Measurements from ENCODE around the gene ZNF234.
"Not testable (repeated sequence)": the region's sequence is repeated elsewhere in the genome, so short reads cannot be mapped to it uniquely, and the experiment has no call there.

Gene ZNF234

DNA sequence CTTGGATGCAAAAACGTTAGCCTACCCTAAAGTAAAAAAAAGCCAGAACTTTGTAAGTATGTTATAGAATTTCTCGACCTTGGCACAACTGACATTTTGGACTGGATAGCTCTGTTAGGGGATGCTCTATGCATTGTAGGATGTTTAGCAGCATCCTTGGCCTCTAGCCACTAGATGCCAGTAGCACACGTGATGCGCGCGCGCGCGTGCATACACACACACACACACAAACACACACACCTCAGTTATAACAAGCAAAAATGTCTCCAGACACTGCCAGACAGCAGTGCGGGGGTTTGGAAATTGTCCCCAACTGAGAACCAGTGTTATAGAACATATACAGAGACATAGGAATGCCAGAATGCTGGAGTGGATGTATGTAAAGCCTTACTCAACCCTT is 40.8 kb downstream of the ZNF234 start:
- no peak for DNase-seq

DNA sequence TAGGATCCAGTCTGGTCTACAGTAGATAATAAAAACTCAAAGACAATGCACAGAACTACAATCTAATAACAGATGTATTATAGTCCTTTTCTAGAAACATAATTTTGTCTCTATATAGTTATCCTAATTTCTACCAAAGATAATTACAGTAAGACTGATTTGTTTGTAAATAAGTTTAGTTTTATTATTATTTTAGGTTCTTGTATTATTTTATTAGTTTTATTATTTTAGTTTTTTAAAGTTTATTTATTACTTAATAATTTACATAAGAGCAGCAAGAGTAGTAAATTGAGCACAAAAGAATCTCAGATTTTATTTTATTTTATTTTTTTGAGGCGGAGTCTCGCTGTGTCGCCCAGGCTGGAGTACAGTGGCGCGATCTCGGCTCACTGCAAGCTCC is 48.7 kb downstream of the ZNF234 start:
- no peak for DNase-seq

GRCh38 chr19:44192127-44192526 is 50.8 kb downstream of the ZNF234 start:
- no peak for DNase-seq

- DNase-seq: no peak
These were observed 55.4 kb downstream of the ZNF234 start for GRCh38 chr19:44196772-44197171.

- DNase-seq: no peak
These were observed 61.1 kb downstream of the ZNF234 start for GRCh38 chr19:44202470-44202869.

- no peak for DNase-seq
These were observed 61.6 kb downstream of the ZNF234 start for GRCh38 chr19:44202974-44203373.

DNA sequence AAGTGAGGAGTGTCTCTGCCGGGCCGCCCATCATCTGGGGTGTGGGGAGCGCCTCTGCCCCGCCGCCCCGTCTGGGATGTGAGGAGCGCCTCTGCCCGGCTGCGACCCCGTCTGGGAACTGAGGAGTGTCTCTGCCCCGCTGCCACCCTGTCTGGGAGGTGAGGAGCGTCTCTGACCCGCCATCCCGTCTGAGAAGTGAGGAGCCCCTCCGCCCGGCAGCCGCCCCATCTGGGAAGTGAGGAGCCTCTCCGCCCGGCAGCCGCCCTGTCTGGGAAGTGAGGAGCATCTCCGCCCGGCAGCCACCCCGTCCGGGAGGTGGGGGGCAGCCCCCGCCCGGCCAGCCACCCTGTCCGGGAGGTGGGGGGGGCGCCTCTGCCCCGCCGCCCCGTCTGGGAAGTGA is 62.5 kb downstream of the ZNF234 start:
- not testable (repeated sequence) for DNase-seq

DNA sequence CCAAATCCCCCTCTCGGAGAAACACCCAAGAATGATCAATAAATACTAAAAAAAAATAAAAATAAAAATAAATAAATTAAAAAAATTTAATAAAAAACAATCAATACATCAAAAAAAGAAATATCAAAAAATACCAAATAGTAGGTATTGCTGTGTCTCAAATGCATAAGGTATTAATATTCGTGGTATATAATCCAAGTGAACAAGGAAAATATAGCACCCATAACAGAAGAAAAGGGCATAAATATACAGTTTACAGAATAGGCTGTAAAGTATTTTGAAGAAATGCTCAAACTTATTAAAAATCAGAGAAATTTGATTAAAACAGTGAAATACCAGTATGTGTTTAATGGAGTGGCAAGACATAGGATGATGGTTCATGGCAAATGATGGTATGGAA is 63.4 kb downstream of the ZNF234 start:
- no peak for DNase-seq

- peak; percentile 98 for DNase-seq
These were observed 65.9 kb downstream of the ZNF234 start for GRCh38 chr19:44207126-44207803.

Measured in hematopoietic multipotent progenitor cell treated with erythropoietin and hydrocortisone succinate and interleukin-3 and kit ligand, for 6 days (in vitro differentiated cells).